Fibroblast of mammary gland (primary cell): ENCODE data around the gene GNAZ.

ENCODE experiments used
- DNase-seq: peaks from one replicate; pipeline ENCODE4 v3.0.0-alpha.2; 2010; ENCODE audit warnings: low read depth
- H3K4me3 ChIP-seq: 2 replicates; pipeline ENCODE4 v1.5.1; 2011; ENCODE audit warnings: low read depth, mild to moderate bottlenecking, low read length, moderate library complexity; ENCODE audit not compliant: control insufficient read depth
- TF ChIP-seq, protein P1 (sequence below): conservative IDR thresholded peaks from 2 replicates; pipeline ENCODE4 v1.5.1; 2011; ENCODE audit warnings: low read depth, low read length, inconsistent platforms; ENCODE audit not compliant: control insufficient read depth, insufficient read depth

The GNAZ gene

DNA sequence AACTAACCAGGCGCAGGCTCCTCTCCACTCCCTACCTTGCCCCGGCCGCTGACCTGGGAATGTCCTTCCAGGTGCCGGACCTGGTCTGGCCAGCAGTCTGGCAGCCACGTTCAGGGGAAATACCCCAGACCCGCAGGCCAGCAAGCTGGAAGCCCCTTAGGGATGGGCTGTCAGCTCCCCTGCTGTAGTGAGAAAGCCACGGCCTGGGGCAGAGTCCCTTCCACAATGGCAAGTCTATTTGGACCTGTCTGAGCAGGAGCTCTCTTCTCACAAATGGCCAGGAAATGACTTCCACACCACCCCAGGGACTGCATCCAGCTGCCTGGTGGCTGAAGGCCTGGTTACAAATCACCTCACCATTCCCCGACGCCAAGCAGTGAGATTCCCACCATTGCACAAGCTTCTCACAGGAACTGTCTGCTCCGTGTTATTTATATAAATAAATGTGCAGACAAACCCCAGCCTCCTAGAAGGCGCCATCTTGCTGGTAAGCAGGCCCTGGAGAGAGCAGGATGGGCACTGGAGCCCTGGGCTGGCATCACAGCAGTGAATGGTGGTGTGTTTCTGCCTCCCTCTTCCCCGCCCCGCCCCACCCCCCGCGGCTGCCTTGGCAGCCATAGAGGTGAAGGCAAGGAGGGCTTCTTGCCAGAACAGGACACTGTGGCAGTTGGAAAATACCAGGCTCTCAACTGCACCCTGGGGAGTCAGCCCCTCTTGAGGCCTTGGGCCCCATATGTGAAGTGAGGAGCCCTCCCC, 47.8 kb downstream of the GNAZ start:
- TF ChIP-seq, protein P1, sequence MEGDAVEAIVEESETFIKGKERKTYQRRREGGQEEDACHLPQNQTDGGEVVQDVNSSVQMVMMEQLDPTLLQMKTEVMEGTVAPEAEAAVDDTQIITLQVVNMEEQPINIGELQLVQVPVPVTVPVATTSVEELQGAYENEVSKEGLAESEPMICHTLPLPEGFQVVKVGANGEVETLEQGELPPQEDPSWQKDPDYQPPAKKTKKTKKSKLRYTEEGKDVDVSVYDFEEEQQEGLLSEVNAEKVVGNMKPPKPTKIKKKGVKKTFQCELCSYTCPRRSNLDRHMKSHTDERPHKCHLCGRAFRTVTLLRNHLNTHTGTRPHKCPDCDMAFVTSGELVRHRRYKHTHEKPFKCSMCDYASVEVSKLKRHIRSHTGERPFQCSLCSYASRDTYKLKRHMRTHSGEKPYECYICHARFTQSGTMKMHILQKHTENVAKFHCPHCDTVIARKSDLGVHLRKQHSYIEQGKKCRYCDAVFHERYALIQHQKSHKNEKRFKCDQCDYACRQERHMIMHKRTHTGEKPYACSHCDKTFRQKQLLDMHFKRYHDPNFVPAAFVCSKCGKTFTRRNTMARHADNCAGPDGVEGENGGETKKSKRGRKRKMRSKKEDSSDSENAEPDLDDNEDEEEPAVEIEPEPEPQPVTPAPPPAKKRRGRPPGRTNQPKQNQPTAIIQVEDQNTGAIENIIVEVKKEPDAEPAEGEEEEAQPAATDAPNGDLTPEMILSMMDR: no peak
- DNase-seq: no peak
- H3K4me3 ChIP-seq: no peak overlapping the region

DNA sequence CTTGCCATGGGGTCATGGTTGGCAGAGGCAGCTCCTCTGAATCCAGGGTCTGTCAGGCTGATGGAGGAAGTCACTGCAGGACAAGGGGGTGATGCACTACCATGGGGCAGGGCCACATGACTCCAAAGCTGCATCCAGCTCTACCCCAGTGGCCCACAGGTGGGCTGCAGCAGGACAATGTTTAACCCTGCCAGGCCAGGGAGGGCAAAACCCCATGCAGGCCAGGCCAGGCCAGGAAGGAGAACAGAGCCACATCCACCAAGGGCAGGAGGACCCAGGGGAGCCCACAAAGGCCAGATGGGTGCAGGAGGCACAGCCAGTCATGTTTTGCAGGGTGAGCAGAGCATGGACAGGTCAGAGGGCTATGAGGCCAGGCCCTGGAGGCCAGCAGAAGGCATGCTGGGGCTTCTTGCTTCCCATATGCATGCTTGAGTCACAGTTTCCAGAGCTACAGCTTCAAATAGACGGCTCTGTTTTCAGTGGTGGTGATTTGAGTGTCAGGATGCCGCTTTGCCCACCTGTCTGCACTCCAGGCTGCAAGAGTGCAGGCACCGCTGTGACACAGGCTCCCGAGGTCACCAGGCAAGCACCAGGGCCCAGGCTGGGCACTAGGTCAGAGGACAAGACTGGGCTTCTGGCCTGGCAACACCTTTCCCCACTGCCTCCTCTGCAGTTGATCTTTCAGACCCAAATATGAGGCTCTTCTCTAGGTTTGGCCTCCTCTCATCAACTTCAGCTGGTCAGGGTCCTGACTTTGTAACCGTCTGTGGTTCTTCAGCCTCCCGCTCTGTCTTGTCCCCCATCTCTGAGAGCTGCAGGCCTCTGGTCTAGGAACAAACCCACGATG, 48.6 kb downstream of the GNAZ start:
- DNase-seq: no peak
- no peak overlapping the region for H3K4me3 ChIP-seq
- TF ChIP-seq, protein P1: no peak

DNA sequence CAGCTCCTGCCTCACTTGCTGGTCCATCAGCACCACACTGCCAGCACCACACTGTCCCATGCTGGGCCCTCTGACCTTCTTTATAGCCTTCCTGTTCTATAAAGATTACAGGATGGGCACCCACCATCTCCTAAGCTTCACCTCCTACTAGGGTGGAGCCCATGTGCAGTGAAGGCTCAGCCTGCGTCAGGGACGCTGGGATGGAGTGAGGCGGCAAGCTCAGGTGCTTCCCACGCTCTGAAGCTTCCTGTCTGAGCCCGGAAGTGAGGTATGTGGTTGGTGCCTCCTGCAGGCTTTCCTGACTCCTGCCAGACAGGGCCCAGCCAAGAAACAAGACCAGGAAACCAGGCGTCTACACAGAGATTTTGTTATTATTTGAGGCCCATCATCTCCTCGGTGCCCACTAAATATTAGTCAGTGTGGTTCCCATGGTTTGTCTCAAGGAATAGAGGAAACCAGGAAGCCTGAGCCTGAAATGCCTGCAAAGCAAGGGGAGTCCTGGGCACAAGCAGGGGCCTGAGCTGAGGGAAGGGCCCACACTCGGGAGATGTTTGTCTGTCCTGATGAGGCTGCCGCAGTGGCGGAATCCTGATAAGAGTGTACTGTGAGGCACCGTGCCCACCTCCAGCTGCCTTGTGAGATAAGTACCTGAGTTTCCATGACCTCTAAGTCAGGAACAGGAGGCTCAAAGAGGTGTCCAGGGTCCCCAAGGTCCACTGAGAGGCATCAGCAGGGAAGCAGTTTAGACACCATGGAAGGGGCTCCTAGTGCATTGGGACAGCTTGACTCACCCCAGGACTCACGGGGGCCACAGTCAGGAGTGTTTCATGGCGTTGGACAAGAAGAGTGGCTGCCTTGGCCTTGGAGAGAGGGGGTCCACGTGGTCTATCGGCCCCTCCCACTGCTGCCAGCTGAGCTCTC, 49.4 kb downstream of the GNAZ start:
- DNase-seq: no peak
- TF ChIP-seq, protein P1: no peak
- no peak overlapping the region for H3K4me3 ChIP-seq

DNA sequence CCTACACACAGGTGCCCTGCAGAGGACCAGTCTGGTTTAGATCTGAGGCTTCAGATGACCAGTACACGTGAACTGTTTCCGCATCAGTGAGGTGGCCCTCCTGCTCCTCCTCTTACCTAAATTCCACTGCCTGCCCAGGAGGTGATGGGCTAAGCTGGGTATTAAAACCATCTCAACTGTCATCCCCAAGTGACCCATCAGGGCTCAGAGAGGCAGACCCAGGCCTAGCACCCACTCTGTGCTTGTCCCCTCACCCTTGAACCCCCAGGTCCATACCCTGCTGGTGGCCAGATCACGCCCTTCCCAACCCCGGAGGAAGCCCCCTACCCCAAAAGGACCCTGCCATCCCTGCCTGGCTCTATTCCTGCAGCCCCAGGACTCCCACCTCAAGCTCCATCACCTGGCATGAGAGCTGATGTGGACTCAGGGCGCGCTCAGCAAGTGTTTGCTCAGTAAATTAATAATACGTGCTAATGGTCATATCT, 50.1 kb downstream of the GNAZ start:
- no peak overlapping the region for H3K4me3 ChIP-seq
- TF ChIP-seq, protein P1: no peak
- DNase-seq: no peak

DNA sequence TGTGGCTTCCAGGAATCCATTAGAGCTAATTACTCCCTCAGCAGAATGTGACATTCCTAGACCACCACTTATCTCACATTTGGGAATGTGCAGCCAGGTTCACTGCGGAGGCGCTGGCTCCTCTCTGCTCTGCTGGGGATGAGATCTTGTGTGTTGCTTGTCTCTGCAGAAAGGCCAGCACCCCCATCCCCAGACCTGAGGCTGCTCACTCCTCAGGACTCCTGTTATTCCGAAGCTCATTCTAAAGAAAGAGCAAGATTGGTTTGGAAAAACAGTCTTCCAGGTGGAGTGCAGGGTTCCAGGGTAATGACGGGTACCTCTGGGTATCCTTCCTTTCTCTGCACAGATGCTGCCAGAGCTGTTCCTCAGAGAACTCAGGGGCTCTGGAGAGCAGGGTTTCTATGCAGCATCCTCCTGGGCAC, 50.7 kb downstream of the GNAZ start:
- H3K4me3 ChIP-seq: no peak overlapping the region
- DNase-seq: no peak
- TF ChIP-seq, protein P1: no peak

DNA sequence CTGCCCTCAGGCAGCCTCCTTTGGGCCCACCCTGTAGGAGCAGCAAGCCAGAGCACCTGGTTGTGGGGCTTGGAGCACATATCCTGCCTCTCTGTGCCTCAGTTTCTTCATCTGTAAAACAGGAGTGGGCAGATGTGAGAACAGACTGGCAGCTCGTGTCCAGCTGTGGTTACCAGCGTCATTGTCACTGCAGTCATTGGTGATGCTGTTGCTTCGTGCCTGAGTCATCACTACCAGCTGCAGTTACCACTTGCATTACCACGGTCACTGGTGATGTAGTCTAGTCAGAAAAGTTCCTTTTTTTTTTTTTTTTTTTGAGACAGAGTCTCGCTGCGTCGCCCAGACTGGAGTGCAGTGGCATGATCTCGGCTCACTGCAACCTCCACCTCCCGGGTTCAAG, 51.1 kb downstream of the GNAZ start:
- TF ChIP-seq, protein P1: no peak
- no peak overlapping the region for H3K4me3 ChIP-seq
- DNase-seq: peak; percentile 13
